NCI-H460 (cell line): Measurements from ENCODE around the gene OR10J5. TPM values are rescaled to one million over a fixed set of nuclear protein-coding genes. Genes with fewer than 3 reads are reported as not detected.

Experiments
- DNase-seq: peaks from one replicate; pipeline ENCODE4 v3.0.0-alpha.2; 2016; ENCODE audit warnings: low read depth; ENCODE audit errors: extremely low read depth
- total RNA-seq: library from RNA; depleted of rRNA; stranded (reverse); fragments of >200 nt; shearing (Covaris generic); gene quantifications from 2 replicates; pipeline ENCODE4 v1.2.3, GENCODE V29; 2014; rRNA removed

The OR10J5 gene
- total RNA-seq, 1 experiment from 2014 or later: not detected

- DNase-seq: peak; percentile 22
These were observed 43.1 kb downstream of the OR10J5 start for GRCh38 chr1:159492575-159493323.

Other genes starting within 250 kb of the OR10J5 start
- 0.15 TPM in 1 of 2 replicates, not detected in the other for gene FCER1A, start 233.7 kb downstream of the OR10J5 start, total RNA-seq
- not detected in 2 replicates for gene OR10J4, start 103.8 kb downstream of the OR10J5 start, total RNA-seq
- gene OR10J1, start 96.3 kb downstream of the OR10J5 start, total RNA-seq: 0.05 TPM in 1 of 2 replicates, not detected in the other
- gene APCS, start 51.8 kb upstream of the OR10J5 start, total RNA-seq: not detected in 2 replicates
- gene CRP, start 178.6 kb upstream of the OR10J5 start, total RNA-seq: not detected in 2 replicates
- gene DUSP23, start 245.0 kb upstream of the OR10J5 start, total RNA-seq: 2.0 and 4.8 TPM in 2 replicates